G401 (cell line): ENCODE data around the gene HSD17B2. TPM values are rescaled to one million over a fixed set of nuclear protein-coding genes. Genes with fewer than 3 reads are reported as not detected.

Experiments used
- DNase-seq: peaks from one replicate; pipeline ENCODE4 v3.0.0-alpha.2; 2015; ENCODE audit warnings: low spot score
- in situ Hi-C: cut with HindIII; loops from 2 replicates; pipeline ENCODE4 v1.10.0; 2016; ENCODE audit warnings: low sequenced_read_pairs, mixed read lengths
- total RNA-seq: library from RNA; depleted of rRNA; stranded (reverse); fragments of >200 nt; shearing (Covaris generic); gene quantifications from 2 replicates; pipeline ENCODE4 v1.2.3, GENCODE V29; 2014

Gene HSD17B2
- total RNA-seq, 1 experiment from 2014 or later = 1.7 TPM

- no peak for DNase-seq
- in situ Hi-C loops = no loop called here
Observed at GRCh38 chr16:82067804-82068325, 32.8 kb downstream of the HSD17B2 start.

GRCh38 chr16:82070656-82071369, 35.8 kb downstream of the HSD17B2 start:
- DNase-seq = no peak
- in situ Hi-C loops = no loop called here

GRCh38 chr16:82071421-82071820, 36.4 kb downstream of the HSD17B2 start:
- no peak for DNase-seq
- in situ Hi-C loops = no loop called here

GRCh38 chr16:82072313-82072712, 37.3 kb downstream of the HSD17B2 start:
- DNase-seq = no peak
- in situ Hi-C loops = no loop called here

- DNase-seq = no peak
- in situ Hi-C loops = no loop called here
Observed at GRCh38 chr16:82074019-82074558, 39.0 kb downstream of the HSD17B2 start.

GRCh38 chr16:82078125-82078524, 43.1 kb downstream of the HSD17B2 start:
- no peak for DNase-seq
- in situ Hi-C loops = no loop called here

GRCh38 chr16:82079892-82080291, 44.8 kb downstream of the HSD17B2 start:
- in situ Hi-C loops = no loop called here
- no peak for DNase-seq

GRCh38 chr16:82081264-82081663, 46.2 kb downstream of the HSD17B2 start:
- DNase-seq = no peak
- in situ Hi-C loops = no loop called here

- in situ Hi-C loops = no loop called here
- no peak for DNase-seq
Observed at GRCh38 chr16:82082097-82082496, 47.0 kb downstream of the HSD17B2 start.

- in situ Hi-C loops = no loop called here
- no peak for DNase-seq
Observed at GRCh38 chr16:82082543-82083244, 47.6 kb downstream of the HSD17B2 start.

GRCh38 chr16:82083710-82084353, 48.8 kb downstream of the HSD17B2 start:
- no peak for DNase-seq
- in situ Hi-C loops = no loop called here

- in situ Hi-C loops = no loop called here
- DNase-seq = no peak
Observed at GRCh38 chr16:82085011-82085779, 50.1 kb downstream of the HSD17B2 start.

GRCh38 chr16:82088483-82088882, 53.4 kb downstream of the HSD17B2 start:
- in situ Hi-C loops = no loop called here
- DNase-seq = no peak

- no peak for DNase-seq
- in situ Hi-C loops = no loop called here
Observed at GRCh38 chr16:82091241-82091640, 56.2 kb downstream of the HSD17B2 start.

- in situ Hi-C loops = no loop called here
- no peak for DNase-seq
Observed at GRCh38 chr16:82092711-82093110, 57.7 kb downstream of the HSD17B2 start.

GRCh38 chr16:82093666-82094300, 58.7 kb downstream of the HSD17B2 start:
- no peak for DNase-seq
- in situ Hi-C loops = no loop called here

- DNase-seq = no peak
- in situ Hi-C loops = no loop called here
Observed at GRCh38 chr16:82094942-82095540, 60.0 kb downstream of the HSD17B2 start.

GRCh38 chr16:82096641-82097040, 61.6 kb downstream of the HSD17B2 start:
- DNase-seq = no peak
- in situ Hi-C loops = no loop called here
